NCI-H526 treated with DMSO at 0.1 percent for 48 hours (cell line): ENCODE results near the gene EPHA5.

Experiments used
- DNase-seq: peaks from one replicate; lab custom pipeline; 2025; lab: John Stamatoyannopoulos, UW

Gene EPHA5

DNA sequence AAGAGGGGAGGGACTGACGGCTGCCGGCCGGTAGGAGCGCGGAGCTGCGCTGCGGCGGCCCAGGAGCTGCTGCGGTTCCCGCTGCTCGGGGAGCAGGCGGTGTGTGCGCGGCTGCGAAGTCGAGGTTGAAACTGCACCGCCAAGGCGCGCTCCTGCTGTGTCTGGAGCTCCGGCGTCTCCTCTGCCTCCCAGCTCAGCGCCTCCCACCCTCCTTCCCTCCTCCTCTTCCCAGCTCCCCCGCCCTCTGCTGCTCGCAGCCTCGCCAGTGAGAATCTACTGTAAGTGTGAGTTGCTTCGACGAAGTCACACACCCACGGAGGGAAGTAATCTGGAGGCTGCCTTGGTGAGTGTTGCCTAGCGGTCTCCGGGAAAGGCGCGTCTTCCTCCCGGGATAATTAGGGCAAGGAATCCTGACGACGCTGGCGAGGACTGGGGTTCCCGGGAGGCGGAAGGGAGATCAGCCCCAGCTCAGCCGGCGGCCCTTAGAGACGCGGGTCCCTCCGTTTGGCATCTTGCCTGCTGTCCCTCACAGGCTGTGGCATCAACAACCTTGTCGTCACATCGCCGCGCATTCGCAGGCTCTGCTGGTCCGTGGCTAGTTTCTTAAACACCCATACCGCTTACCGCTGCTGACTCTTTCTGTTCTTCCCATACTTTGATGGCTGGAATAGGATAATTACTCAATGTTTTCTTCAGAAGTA is at the start of gene EPHA5:
Gene EPHA5 (minus strand): TSS at position 159 of the 701 bp plus-strand sequence. CDS start 747 bp downstream, outside the sequence.
- DNase-seq: peak; percentile 78

DNA sequence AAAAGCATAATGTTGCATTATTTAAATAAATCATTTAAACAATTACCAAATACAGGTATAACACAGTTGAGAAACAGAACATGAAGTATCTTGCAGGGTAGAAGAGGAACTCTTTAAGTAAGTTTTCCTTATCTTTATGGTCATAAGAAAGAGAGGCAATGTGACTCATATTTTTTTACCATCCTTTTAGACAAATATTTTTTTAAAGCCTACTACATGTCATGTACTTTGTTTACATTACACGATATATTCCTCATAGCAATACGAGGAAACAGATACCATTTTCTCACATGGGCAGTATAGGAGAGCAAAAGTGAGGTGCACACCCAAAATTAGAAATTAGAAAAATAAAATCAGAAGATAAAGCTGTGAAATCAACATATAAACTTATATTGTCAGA is 49.3 kb upstream of the EPHA5 start:
- no peak for DNase-seq

DNA sequence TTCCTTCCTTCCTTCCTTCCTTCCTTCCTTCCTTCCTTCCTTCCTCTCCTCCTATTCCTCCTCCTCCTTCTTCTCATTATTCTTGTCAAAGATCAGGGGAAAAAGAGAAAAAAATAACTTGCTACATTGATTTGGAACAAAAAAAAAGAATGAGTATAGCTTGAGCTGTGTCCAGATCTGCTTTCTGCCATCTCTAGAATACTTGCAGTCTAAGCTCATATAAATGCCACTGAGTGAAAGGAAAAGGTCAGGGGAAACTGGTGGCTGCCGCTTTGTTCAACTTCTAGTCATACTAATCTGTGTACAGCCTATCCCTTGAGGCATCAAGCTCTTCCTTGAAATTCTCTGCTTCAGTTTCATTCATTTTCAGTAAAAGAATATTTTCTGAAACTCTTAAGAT is 28.3 kb upstream of the EPHA5 start:
- no peak for DNase-seq

DNA sequence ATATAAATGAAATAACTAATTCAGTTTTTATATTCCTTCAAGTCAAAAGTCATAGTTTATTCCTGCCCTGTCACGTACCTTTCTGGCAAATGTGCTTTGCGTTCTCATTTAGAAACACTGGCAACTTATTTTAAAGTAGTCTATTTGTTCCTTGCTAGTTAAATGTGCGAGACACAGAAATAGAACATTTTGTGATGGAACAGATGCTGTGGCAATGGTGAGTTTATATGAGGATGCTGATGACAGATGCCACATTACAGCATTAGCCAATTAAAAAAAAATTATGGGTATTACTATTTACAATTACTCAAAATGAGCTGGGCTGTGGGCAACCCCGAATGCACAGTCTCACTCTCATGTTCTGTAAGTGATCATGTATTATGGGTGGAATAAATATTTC is 26.1 kb upstream of the EPHA5 start:
- DNase-seq: no peak

DNA sequence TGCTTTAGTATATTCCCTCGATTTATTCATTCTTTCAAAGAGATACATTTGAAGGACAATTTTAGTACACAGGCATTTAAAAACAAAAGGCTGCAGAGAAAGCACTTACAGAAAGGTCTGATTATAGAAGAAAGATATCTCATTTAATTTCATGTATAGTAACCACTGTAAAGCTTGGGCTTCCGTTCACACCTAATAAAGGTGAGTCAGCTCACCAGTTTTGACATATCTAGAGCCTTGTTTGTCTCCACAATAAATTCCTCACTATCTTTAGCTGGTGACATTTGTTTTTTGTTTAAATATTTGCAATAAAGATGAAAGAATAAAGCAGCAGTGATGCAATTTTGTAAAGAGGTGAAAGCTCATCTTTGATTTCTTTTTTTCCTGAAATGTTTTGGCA is 1.1 kb upstream of the EPHA5 start:
- no peak for DNase-seq

DNA sequence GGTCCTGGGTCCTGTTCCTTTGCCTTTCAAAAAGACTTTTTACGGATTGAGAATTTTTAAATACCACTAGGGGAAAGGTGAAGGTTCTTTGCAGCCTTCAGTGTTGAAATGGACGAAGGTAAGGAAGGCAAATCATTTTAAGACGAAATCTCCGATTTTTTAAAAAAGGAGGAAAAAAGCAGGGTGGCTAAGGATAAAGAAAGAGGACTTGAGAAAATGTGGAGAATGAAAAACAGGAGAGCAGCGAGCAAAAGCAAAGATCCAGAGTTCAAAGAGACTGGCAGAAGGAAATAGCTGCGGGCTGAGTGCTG is 314 bp downstream of the EPHA5 start:
- DNase-seq: no peak

DNA sequence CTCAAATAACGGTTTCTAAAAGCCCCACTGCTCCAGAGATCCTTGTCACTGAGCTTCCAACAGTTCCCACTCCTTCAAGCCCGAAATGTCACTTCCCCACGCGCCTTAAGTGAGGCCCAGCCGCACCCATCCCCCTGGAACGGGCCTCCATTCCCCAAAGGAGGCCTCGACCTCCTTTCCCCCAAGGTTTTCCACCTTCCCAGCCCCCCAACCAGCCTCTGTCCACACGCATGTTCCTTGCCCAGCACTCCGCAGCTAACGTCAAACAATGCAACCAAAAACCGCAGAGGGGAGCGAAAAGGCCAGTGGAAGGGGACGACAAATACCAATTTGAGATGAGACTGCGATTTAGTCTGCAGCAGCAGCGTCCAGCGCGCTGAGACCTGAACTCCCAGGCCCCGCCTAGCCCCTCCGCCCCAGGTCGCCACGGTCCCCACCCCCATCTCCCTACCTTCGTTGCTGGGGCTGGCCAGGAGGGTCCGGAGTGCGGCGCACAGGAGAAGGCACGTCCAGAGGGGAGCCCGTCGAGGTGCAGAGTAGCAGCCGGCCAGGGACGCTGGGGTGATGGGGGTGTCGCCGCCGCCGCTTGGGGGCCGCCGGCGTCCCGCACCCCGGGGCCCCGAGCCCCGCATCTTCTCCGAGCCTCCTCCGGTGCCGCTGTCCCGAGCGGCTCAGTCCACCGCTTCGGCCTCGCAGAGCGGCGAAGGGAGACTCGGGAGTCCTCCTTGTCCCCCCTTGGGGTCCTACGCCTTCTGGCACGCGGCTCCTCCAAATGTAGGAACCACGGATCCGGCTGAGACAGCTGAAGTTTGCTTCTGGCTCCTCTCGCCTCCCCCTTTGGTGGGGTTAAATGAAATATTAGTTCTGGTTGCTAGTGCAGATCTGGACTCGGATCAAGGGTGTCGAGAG is 924 bp downstream of the EPHA5 start:
- no peak for DNase-seq

DNA sequence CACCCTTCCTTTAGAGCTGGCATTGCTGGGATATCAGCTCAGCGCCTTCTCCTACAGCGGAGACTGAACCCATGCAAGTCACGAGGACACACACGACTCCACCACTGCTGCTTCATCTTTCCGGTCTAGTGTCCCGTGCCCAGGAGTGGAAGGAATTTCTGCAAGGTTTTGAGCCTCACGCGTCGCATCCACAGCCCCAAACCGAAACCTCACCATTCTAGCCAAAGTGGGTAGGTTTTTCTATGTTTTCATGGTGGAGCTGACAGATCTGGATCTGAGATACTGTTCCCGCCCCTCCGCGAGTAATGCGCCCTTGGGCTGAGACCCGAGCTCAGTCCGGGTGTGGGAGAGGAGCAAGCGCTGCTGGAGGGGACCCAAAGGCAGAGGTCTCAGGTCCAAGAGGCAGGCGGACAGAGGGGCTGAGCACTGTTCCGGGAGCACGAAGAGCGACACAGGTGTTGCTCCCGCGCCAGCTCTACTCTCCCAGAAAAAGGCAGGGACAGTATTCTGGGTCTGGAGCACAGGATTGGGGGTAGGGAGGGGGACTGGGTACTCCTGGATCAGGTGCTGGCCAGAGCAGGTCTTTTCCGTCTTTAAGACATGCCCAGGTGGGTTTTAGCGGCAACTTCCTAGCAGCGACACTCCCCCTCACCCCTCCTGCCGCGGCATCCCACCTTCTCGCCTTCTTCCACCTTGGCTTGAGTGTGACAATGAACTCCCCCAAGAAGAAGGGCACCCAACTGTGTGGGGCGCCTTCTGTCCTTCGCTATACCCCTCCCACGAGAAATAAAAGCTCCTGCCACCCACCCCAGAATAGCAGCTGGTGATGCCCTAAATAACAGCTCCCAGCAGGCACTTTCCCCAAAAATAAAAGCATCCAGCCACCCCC is 1.8 kb downstream of the EPHA5 start:
- DNase-seq: no peak

DNA sequence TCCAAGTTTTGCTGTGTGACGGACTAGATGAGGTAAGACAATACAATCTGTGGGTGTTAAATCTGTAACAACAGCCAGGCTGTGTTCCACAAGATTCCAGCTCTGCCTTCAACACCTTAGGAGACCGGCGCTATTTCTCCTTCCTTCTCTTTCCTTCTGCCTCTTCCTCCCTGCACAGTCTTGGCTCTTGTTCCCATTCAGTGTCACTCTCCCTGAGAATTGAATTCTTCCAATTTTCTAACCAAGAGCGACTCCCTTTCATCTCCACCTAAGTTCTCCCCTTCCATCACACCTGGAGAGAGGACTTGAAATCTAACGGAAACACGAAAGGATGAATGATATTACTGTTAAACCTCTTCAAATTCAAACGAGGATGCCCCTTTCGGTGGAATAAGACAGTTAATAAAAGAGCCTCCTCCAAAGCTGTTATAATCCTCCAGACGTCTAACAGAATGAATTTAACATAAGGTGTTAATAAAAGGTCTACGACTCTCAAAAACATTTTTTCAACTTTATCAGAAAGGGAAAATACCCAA is 2.7 kb downstream of the EPHA5 start:
- no peak for DNase-seq

DNA sequence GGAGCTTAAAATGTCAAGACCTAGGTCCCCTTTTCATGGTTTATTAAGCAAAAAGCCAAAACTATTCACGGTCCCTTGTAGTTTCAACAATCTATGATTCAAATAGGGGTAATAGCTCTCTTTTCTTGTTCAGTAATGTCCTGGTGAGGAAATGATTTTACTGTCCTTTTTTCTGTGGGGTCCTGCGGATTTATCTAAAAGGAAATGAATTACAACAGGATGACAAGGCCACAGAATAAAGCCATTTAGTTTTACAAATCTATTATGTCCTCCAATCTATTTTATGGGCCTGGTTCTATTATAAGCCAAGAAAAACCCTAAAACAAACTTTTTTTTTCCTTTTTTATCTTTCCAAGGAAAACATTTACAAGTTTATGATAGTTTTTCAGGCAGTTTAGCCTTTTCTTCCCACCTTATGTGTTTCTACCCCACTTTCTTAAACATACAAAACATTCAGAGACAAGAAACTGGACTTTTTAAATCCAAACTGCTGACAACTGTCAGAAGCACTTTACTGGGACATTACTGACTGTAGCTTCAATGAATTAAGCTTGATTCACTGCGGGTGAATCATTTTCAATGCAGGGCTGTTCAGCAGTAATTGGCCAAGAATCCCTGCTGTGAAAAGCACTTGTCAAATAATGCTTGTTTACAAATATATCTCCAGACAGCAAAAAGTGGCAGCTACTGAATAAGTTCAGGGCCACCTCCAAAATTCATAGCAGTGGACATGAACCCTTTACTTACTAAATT is 4.3 kb downstream of the EPHA5 start:
- DNase-seq: no peak

DNA sequence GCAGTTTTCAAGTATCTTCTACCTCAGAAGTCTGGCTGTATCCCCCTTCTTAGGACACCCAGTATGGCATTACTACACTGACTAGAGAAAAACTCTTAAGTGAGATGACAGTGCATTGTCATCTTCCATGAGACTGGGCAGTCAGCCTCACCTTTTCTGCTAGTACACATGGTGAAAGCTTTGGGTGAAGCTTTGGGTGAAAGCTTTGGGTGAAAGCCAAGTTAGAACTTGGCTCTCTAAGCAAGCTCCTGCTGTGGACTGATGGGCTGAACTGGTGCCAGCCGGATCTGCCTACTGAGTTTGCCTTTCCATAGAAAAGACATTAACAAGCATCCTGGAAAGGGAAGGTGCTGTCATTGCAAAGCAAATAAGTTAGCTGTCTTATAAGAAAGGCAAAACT is 8.8 kb downstream of the EPHA5 start:
- DNase-seq: no peak

DNA sequence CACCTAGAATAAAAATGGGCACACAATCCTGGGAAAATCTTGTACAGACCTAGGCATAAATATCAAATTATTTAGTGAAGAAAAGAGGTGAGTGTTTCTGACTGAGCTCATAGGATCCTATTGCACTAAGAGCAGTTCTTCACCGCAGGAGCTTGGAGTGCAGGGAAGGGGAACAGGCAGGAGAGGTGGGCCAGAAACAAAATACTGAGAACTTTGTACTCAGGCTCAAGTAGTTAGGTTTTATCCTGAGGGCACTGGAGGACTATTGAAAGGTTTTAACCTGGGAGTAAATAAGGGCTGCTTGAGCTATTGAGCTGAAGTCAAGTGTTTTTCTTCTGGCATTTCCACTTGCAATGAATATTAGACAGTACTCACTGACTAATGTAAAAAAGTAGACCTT is 12.2 kb downstream of the EPHA5 start:
- no peak for DNase-seq

DNA sequence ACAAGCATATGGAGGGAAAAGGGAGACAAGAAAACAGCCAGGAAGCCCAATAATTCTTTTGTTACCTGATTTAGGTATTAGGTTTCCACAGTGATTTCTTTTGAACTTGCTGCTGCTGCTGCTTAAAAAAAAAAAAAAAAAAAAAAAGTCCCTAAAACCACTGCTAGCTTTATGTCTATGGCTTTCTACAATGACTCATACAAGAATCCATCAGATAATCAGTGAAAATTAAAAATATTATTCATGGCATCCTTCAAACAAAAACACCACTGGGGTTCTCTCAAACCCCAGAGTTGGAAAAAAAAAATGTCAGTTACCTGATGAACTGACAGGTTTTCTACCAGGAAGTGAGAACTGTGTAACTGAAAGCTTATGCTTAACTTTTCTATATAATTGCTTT is 14.3 kb downstream of the EPHA5 start:
- DNase-seq: no peak

DNA sequence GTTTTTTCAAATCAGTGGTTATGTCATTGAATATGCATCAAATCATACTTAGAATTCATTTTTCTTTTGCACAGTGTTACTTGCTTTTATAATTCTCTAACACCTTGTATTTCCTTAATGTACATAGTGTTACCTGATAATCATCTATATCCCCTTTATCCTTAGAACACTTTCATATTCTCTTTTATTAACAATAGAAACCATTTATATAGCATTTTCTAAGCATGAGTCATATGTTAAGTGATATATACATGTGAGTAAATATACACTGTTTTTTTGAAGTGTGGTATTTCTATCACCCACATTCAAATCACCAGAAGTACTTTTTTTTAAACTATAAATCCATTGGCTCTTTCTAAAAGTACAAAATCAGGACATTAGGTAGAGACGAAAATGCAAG is 15.3 kb downstream of the EPHA5 start:
- no peak for DNase-seq

DNA sequence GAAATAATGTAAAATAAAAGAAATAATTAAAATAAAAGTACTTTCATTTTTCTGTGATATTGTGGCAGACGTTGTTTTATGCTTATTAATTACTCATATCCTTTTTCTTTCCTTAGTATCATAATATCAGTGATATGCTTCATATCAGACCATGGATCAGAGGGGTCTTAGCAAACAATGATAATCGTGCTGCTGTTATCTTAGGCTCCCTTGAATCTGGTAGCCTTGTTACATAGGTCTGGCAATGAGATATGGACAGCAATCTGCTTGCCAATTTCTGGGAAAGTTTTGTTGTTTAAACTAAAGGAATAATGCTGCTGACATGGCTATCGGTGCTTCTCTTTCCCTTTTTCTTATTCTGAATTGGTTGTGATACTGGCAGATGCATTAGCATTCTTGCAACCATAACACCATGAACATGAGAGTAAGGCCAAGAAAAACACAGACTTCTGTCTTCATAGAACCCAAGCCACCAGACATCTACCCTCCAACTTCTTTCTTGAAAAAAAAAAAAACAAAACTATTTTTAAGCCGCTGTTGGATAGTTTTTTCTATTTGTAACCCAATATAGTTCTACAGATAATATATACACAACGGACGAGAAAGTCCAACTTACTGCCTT is 16.4 kb downstream of the EPHA5 start:
- DNase-seq: no peak

DNA sequence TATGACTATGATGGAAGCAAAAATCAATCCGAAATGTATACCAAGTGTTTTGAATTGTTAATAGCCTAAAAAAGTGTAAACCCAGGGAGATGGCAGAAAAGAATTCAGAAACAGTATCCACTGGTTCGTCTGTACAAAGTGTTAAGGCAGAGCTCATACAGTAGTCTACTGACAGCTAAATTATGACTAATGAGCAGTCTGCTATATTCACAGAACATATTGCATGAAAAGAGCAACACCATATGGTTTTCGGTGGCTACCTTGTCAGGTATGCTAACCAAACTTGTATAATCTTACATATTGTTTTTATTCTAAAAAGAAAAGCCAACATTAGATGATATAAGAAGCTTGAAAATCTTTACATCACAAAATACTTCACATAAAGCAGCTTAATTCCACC is 18.5 kb downstream of the EPHA5 start:
- DNase-seq: no peak

DNA sequence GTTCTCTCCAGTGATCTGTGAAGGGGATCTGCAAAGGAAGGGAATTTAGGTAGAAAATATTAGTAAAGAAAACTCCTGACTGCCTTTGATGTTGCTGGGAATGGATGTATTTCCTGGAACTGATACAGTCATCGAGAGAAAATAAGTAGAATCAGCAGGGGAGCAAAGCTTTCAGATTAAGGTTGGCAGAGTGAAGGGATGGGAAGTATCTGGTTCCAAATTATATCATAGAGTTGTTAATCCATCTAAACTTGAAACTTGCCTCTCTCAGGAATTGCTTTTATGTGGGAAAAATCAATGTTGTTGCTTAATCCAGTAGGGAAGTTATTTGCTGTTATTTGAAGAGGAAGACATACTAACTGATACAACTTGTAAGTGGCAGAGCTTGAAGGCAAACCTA is 19.3 kb downstream of the EPHA5 start:
- DNase-seq: no peak

DNA sequence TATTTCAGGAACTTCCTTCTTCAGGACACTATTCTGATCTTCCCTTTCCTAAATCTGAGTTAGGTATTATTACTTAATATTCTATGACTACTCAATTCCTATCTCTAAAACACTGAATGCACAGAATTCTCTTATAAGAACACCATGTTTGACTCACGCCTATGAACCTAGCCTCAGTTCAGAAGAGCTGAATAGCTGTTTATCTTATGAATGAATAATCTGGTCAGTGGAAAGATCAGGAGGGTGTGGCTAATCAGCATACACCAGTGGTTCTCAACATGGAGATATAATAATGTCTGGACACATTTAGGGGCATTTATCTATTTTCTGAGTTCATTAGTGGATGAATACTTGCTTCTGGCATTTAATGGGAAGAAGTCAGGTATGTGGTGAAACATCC is 24.2 kb downstream of the EPHA5 start:
- no peak for DNase-seq

DNA sequence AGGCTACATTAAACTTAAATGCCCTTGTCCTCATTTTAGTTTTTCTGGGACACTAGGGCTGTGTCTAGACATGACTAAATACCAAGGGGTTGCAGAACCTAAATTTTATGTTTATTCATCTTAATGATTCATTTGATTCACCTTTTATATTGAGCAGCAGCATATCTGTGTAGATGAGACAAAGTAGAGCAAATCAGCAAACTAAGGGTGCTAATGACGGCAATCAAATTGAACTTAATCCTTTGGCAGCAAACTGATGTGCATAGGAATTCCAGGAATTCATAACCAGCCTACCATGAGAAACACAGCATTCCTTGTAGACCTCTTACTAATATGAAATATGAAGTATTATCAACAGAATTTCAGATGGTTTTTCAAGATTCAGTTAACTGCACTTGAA is 25.1 kb downstream of the EPHA5 start:
- no peak for DNase-seq

DNA sequence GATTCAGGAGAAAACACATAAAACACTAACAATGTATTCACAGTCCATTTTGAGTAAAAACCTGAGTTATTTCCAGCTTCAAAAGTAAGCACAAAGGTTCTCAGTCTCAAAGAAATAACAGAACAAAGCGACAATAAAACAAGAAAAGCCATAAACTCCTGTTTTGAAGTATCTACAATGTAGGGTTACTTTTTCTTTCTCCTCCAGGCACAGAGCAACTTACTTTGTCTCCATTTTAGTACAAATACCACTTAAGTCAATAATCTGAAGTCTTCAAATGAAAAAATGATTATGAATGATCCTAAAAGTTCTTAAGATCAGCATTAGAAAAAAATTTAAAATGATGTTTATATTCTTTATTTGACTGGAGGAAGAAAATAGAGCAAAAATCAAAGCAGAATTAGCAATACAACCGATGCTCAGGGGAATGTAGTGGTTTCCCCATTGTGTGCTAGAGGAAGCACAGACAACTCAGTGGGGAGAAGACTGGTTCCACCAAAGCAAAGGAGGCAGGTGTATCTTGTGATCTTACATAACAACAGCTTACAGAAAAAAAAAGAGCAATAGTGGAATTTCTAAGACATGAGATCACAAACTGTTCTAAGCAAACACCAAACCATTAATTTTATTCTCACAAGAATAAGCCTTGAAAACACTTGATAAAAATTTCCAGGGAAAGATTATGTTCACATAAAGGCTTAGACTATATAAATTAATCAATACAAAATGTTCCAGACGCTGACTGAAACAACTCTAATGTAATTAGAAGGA is 35.1 kb downstream of the EPHA5 start:
- DNase-seq: no peak
